ENCODE results near the gene CCSER1.
"Not testable (repeated sequence)": the region's sequence is repeated elsewhere in the genome, so short reads cannot be mapped to it uniquely, and the experiment has no call there.

Gene CCSER1

DNA sequence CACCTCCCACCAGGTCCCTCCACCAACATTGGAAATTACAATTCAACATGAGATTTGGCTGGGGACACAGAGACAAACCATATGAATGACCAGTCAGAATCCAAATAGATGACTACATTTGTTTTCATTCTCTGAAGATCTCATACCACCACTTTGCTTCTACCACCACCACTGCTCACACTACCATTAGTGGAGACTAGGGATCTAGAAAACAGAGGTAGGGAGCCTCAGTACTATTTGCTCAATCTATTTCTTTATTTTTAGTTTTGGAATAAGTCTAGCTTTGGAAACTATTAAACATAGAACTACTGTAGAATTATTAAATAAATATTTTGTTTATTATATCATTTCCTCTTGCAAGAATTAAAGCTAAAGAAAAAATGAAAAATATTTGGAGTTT, 727.9 kb downstream of the CCSER1 start:
- no peak overlapping the region for H3K4me3 ChIP-seq (ENCODE audit: low read depth, low read length)
- TF ChIP-seq CTCF (IDR thresholded peaks at IDR 0.05; ENCODE audit: borderline replicate concordance, insufficient read depth, low read depth, low read length) = no peak

DNA sequence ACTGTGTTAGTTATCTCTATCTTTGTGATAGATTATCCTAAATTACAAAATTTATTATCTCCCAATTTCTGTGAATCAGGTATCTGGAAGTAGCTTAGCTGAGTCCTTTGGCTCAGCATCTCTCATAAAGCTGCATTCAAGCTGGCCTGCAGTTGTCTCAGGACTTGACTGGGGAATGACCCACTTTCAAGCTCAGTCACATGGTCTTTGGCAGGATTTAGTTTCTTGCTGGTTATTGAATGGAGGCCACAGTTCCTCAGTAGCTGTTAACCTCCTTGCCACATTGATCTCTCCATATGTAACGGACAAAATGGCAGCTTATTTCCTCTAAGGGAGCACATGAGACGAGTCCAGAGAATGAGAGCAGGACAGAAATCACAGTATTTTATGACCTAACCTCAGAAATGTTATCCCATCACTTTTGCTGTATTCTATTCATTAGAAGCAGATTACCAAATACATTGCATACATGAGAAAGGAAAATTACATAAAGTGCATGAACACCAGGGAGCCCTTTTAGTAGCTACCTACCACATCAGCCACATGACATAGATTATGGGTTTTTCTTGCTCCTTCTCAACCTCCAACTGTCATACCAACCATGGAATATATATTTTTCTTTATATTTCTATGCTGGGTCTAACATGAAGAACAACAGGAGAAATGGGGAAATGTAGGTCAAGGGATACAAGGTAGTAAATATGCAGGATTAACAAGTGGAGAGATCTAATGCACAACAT, 730.1 kb downstream of the CCSER1 start:
- H3K4me3 ChIP-seq (ENCODE audit: low read depth, low read length) = no peak overlapping the region
- no peak for TF ChIP-seq CTCF (IDR thresholded peaks at IDR 0.05; ENCODE audit: borderline replicate concordance, insufficient read depth, low read depth, low read length)

- H3K4me3 ChIP-seq (ENCODE audit: low read depth, low read length) = no peak overlapping the region
- no peak for TF ChIP-seq CTCF (IDR thresholded peaks at IDR 0.05; ENCODE audit: borderline replicate concordance, insufficient read depth, low read depth, low read length)
These were observed 748.6 kb downstream of the CCSER1 start for GRCh38 chr4:90875791-90876190.

DNA sequence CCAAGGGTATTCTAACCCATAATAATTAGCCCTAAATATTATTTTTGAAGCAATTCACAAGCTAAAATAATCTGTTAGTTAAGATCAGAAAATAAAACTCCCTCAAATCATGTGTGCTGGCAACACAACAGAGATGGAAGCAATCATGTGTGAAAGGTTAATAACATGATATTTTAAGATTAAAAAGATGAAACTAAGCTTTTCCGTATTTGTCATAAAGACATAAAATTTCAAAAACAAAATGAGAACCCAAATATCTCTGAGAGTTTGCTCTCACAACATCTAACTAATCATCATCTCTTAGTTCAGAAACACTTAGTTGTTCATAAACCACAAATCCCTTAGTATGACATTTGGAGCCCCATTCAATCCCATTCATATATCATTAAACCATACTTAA, 749.1 kb downstream of the CCSER1 start:
- TF ChIP-seq CTCF (IDR thresholded peaks at IDR 0.05; ENCODE audit: borderline replicate concordance, insufficient read depth, low read depth, low read length) = no peak
- no peak overlapping the region for H3K4me3 ChIP-seq (ENCODE audit: low read depth, low read length)

GRCh38 chr4:90883519-90883918, 756.3 kb downstream of the CCSER1 start:
- no peak for TF ChIP-seq CTCF (IDR thresholded peaks at IDR 0.05; ENCODE audit: borderline replicate concordance, insufficient read depth, low read depth, low read length)
- H3K4me3 ChIP-seq (ENCODE audit: low read depth, low read length) = no peak overlapping the region

DNA sequence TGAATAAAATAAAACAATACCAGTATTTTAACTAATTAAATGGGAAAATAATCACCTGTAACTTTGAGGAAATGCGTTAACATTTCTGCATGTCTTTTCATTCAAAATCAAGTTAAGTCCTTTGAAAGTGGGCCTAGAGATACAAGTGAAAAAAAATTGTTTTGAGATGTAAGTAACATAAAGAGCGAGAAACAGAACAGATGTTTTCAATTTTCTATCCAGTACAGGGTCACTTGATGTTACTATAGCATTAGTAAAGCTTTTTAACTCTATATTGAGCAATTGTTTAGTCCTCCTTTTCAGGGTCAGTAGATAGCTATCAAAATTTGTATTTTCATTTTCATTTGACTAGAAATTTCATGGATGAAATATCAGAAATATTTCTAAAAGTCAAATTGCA, 761.4 kb downstream of the CCSER1 start:
- TF ChIP-seq CTCF (IDR thresholded peaks at IDR 0.05; ENCODE audit: borderline replicate concordance, insufficient read depth, low read depth, low read length) = no peak
- H3K4me3 ChIP-seq (ENCODE audit: low read depth, low read length) = no peak overlapping the region

DNA sequence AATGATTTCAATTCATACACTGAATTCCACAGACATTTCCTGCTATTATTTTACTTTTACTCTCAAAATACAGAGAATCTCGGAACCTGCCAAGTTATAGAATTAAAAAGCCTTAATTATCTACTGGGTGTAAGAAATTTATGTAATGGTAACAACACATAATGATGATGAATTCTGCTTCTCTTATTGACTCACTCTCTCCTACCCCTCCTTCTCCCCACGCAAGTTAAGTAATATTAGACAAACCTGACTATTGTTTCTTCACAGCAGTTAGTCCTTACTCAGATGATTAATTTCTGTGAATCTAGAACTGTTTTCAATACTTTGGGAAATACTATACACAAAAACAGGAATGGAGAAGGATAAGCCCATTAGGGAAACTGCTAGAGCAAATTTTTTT, 762.0 kb downstream of the CCSER1 start:
- no peak overlapping the region for H3K4me3 ChIP-seq (ENCODE audit: low read depth, low read length)
- no peak for TF ChIP-seq CTCF (IDR thresholded peaks at IDR 0.05; ENCODE audit: borderline replicate concordance, insufficient read depth, low read depth, low read length)

DNA sequence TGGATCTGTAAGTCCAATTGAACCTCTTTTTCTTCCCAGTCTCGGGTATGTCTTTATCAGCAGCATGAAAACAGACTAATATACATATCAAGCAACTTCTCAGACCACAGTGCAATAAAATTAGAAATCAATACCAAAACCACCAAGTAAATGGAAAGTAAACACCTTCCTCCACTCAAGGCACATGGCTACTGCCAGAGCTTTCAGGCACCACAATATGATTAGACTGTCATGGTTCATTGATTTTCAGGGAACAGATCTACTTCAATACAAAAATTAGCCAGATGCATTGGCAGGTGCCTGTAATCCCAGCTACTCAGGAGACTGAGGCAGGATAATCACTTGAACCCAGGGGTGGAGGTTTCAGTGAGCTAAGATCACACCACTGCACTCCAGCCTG, 776.2 kb downstream of the CCSER1 start:
- H3K4me3 ChIP-seq (ENCODE audit: low read depth, low read length) = not testable (repeated sequence)

Data from GM12875 (cell line).